ENCODE data around the gene HMGCS1.
"Not testable (repeated sequence)": the region's sequence is repeated elsewhere in the genome, so short reads cannot be mapped to it uniquely, and the experiment has no call there.

Gene HMGCS1

DNA sequence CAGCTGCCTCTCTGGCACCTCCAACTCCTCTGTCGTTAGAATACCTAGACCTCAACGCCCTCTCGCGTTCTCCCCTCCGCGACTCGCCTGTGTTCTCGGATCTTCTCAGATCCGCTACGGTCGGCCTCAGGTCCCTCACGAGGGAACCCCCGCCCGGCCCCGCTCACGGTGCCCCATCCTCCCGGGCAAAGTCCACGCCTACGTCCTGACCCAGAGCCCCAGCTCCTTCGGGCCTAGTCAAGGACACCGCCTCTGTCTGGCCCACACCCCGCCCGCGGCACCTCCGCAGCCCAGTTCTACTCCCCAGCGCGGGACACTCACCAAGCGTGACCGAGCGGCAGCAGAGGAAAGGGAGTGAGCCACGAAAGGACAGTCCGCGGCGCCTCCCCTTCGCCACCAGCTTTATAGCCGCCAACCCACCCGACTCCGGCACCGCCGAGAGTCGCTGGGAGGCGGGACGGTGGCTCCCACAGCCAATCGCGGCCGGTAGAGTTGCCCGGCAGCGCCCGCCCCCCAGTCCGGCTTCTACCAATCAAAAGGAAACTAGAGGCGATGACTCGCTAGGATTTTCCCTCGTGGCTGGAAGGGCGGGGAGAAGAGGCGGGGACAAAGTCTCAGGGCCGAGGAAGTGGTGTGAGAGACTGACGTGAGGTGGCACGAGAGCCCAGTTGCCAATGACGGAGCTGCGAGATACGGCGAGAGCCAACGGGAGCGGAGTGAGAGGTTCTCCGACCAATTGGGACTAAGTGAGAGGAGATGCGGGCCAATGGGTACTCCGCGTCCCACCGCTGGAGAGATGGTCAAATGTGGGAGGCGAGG is at the start of gene HMGCS1:
Gene HMGCS1, minus strand, starts transcription at position 378 of the 819 bp plus-strand sequence. CDS start 14,447 bp downstream, outside the sequence.
- DNase-seq = peak; percentile 100

DNA sequence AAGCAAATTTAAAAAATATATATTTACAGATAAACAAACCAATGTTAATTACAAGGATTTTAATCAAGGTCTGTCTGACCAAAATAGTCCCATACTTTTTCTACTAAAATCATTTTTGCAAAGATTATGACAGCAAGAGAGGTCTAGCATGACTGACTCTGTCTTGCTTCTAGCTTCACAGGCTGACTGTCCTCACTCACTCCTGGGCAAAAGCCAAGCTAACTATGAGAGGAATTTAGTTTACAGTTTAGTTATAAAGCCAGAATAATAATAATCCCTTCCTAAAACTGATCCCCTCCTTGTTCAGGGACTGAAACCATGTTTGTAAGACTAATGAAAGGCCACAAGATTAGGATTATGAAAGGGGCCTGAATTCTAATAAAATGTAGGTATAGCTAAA is 45.5 kb upstream of the HMGCS1 start:
- no peak for DNase-seq

DNA sequence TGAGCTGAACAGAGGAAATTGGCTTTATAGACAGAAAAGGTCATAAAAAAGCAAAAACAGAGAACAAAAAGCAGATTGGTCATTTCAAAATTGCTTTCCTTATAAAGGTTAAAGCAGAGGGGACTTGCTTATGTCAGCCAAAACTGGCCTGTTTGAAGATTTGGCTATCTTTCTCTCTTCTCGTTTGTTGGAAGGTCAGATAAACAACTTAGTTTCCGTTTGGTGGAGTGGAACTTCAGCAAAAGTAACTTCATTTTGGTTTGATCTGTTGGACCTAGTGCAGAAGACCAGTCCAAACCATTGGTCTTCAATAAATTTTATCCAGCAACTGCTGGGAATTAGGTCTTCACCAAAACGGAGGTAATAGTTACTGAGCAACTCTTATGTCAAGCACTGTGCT is 45.1 kb upstream of the HMGCS1 start:
- DNase-seq = no peak

DNA sequence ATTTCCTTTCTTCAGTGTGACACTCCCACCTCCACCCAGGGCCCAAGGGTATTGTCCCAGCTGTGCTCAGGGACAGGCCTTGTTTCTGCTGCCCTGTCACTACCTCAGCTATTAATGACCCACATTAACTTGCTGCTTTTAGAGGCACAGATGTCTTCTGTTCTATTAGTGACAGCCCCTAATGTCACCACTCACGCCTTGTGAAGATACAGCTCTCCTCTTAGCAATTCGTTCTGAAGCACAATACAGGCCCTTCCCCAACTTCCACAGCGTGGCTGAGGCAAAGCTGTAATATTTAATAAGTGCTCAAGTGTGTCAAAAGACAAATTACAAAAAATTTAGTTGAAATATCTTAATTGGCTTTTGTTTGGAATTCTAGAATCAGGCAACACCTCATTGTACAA is 44.7 kb upstream of the HMGCS1 start:
- no peak for DNase-seq

DNA sequence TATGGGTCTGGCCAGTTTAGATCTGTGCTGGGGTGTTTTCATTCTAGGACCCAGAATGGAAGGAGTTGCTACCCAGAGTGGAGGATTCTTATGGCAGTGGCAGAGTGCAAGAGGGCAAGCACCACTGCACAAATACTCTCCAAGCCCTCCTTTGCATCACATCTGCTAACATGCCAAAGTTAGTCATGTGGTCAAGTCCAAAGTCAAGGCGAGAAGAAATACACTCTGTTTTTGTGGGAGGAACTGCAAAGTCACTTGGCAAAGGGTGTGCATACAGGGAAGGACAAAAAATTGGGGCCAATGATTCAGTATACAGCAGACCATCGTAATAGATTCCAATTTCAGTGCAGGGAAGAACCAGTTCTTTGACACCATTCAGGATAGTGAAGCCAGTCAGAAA is 43.9 kb upstream of the HMGCS1 start:
- no peak for DNase-seq

DNA sequence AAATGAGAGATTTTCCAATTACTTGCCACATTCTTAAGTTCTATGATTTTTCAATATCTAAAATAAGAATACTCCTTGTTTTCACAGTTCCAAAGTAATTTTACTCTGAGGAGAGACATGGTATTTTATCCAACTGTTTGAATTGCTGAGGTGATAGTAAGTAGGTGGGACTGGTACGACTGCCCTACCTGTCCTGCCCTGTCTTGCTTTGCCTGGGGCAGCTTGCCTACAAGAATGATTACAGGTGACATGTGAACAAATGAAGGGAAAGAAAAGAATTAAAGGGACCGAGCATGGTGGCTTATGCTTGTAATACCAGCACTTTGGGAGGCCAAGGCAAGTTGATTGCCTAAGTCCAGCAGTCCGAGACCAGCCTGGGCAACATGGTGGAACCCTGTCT is 41.6 kb upstream of the HMGCS1 start:
- no peak for DNase-seq

DNA sequence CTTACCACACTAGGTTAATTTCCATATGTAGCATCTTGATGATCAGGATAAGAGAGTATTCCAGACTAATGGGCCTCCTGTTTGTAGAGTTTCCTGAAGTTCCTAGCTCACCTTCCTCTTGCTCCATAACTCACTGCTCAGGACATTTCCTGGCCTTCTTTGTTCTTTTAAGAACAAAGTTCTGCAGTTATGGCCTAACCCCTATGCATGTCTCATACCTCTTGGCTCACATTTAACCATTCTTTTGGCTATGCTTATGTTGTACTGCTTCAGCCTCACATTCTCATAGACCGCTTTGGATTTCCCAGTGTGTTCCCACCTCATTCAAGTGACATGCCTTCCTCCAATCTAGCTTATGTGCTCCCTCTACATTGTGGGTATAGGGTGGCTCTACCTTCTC is 40.5 kb upstream of the HMGCS1 start:
- DNase-seq = no peak

DNA sequence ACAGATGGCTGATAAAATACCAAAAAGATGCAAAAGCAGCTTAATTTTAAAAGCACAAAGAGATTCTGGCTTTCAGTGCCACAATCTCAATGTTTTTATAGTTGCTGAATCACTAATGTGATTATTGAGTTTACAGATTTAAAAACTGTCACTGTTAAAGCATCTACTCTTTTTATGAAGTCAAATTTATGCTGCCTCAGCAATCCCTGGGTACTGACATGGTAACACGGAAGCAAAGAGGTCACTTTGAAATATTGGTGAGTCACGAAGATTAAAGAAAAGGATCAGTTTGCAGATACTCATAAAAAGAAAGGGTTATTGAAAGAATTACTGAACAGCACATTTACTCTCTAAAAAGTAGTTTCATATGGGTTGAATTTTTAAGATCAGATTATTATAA is 39.7 kb upstream of the HMGCS1 start:
- no peak for DNase-seq

DNA sequence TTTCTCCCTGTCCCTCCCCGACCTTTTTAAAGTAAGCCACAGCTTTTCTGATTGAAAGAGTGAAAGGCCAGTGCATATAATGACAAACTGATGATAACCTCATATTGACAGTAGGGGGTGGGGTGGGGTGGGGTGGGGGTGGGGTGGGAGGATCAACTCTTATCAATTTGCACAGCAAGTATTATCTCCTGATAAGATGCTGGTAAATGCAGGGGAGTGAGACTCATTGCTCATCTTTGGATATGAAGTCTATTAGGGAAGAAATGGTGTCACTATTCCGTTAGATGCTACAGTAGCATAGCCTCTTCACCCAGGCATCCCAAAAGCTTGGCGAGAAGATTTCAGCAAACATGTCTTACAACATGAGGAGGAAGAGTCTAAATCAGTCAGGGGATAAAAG is 38.9 kb upstream of the HMGCS1 start:
- DNase-seq = no peak

DNA sequence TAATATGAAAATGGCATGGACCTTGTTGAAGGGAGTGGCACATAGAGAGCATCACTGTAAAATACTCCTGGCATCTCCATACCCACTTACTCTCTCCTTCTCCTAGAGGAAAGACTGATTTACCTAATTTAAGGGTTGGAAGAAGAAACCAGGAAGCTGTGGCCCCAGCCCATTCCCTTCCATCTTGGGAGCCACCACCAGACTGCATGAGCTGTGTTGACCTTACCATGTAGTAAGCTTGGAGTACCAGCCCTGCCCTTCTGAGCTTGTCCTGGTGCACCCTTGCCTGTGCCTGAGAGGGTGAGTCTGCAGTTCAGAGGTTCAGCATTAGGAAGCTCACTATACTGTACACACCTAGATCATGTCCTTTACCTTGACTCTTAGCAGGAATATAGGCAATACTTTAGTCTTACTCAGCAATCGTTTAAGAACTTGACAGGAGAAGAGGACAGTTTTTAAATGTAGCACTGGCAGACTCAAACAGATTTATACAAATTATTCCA is 35.7 kb upstream of the HMGCS1 start:
- no peak for DNase-seq

DNA sequence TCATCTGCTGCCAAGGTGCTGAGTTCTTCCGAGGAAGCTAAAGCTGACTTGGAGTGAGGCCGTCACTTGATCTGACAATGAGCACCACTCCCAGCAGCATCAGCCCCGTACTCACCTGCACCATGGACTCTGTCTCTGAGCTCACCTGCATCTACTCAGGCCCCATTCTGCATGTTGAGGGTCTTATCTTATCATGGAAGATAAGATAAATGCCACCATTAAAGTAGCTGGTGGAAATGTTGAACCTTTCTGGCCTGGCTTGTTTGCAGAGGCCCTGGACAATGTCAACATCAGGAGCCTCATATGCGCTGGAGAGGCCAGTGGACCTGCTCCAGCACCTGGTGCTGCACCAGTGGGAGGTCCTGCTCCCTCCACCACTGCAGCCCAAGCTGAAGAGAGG is 35.0 kb upstream of the HMGCS1 start:
- DNase-seq = no peak

DNA sequence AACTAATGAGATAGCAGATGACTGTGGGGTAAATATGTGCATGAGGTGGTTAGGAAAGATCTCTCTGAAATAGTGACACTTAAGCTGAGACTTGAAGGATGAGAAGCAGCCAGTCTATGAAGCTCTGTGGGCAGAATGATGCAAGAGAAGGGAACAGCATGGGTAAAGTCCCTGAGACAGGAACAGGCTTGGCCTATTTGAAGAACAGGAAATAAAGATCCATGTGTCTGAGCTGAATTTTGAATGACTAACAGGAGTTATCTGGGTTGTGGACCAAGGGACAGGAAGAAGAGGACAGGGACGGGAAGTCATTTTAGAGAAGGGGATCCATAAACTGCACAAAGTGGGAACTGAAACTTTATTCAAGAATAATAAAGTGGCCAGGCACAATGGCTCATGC is 25.6 kb upstream of the HMGCS1 start:
- no peak for DNase-seq

DNA sequence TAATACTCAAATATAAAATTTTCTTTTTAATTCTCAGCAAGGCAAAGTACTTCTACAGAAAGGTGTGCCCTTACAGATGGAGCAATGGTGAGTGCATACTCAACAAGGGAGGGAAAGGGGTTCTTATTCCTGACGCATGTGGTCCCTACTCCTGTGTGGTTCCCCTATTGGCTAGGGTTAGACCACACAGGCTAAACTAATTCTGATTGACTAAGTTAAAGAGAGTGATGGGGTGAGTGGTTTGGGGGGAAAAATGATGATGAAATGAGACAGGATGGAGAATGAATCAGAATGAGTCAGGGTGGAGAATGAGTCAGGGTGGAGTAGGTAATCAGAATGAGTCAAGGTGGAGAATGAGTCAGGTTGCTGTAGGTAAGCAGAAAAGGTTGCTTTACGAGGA is 22.9 kb upstream of the HMGCS1 start:
- DNase-seq = no peak

DNA sequence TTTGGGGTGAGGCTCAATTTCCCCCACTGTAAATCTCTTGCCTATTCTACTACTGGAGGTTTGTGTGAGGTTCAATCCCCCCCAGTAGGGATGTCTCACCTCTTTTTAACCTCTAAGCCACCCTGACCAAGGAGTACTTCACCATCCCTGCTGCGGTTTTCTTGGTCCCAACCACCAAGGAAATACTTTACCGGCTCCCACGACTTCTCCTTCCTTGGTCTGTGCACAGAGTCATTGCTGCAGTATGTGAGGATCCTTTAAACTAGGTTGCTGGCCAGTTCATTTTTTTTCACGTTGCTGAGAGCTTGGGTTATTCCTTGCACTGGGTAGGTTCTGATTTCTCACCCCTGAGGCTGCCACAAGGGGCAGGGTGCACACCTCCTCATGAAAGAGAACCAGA is 22.5 kb upstream of the HMGCS1 start:
- no peak for DNase-seq

DNA sequence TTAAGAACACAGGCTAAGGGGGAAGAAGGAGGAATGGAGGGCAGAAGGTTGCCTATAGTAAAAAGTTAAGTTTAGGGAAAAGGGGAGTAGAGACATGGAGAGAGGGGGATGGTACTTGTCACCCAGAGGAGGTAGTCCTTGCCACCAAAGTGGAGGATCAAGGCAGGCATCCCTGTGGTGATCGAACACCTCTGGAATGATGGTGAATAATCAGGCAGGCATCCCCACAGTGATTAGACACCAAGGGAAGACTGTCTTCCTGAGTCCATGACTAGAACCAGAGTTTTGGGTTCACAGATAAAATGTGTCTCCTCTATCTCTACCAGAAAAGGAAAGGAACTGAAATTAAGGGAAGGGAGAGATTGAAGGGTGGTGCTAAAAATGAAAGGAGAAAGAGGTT is 19.2 kb upstream of the HMGCS1 start:
- peak; percentile 11 for DNase-seq

DNA sequence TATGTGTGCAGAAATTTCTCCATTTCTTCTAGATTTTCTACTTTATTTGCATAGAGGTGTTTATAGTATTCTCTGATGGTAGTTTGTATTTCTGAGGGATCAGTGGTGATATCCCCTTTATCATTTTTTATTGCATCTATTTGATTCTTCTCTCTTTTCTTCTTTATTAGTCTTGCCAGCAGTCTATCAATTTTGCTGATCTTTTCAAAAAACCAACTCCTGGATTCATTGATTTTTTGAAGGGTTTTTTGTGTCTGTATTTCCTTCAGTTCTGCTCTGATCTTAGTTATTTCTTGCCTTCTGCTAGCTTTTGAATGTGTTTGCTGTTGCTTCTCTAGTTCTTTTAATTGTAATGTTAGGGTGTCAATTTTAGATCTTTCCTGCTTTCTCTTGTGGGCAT is 12.4 kb upstream of the HMGCS1 start:
- DNase-seq = not testable (repeated sequence)

DNA sequence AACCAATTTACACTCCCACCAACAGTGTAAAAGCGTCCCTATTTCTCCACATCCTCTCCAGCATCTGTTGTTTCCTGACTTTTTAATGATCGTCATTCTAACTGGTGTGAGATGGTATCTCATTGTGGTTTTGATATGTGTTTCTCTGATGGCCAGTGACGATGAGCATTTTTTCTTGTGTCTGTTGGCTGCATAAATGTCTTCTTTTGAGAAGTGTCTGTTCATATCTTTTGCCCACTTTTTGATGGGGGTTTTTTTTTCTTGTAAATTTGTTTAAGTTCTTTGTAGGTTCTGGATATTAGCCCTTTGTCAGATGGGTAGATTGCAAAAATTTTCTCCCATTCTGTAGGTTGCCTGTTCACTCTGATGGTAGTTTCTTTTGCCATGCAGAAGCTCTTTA is 10.3 kb upstream of the HMGCS1 start:
- DNase-seq = not testable (repeated sequence)

DNA sequence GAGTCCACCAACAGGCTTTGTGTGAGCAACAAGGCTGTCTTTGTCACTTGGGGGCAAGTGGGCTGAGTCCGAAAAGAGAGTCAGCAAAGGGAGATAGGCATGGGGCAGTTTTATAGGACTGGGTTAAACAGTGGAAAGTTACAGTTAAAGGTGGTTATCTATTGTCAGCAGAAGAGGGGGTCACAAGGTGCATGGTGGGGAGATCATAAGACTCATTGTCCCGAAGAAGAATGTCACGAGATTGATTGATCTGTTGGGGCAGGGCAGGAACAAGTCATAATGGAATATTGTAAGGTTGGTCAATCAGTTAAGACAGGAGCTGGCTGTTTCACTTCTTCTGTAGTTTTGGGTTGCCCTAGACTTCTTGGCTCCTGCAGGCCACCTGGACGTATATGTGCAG is 7.6 kb upstream of the HMGCS1 start:
- DNase-seq = no peak

DNA sequence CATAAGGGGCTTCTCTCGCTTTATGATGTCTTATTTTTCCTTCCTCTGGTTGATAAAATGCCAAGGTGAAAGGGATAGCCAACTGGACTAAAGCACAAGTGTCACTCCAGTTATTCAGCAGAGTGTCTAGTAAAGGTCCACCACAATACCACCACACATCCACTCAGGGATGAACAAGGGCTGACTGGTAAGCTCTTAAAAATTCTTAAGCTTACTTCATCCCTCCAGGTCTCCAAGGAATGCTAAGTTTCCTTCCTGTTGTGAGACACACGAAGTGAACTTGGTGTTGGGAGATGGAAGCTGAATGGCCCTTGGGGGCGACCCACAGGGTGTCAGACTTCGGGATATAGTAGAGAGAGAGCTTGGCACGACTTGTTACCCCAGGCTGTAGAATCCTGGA is 3.2 kb upstream of the HMGCS1 start:
- no peak for DNase-seq

DNA sequence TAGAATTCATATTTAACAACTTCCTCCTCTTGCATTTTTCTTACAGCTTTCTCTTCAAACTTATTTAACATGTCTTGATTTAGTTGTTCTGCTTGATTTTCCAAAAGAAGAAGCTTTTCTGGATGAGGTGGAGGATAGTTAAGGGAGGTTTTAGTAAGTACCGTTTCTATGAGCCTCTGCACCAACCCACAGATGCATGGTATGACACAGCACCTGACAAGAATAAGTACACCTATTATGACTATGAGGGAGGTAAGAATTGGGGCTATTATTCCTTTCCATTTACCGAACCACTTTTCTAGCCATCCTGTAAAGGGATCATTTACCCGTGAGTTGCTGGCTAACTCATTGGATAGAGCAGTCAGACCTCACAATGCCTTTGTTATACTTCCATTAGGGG is 2.5 kb upstream of the HMGCS1 start:
- no peak for DNase-seq

DNA sequence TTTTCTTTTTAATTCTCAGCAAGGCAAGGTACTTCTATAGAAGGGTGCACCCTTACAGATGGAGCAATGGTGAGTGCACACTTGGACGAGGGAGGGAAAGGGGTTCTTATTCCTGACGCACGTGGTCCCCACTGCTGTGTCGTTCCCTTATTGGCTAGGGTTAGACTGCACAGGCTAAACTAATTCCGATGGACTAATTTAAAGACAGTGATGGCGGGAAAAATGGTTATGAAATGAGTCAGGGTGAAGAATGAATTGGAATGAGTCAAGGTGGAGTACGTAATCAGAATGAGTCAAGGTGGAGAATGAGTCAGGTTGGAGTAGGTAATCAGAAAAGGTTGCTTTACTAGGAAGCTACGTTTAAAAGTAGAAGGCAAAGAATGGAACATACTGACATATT is 2.1 kb upstream of the HMGCS1 start:
- DNase-seq = peak; percentile 29

DNA sequence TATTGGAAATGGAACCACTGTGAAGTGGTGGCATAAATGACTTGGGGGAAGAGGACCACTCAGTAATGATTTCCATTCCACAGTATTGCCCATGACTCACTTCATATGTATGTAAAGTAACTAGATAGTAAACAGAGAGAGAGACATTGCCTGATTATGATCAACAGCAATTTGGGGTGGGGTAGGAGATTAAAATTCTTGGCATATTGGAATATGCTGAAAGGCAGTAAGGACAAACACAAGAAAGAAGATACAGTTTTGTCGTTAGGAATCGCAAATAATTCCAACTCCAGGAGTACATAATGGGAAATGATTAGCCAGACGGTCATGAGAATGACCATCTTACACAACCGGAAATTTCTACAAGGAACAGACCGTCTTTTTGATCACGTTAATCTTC is 1.5 kb upstream of the HMGCS1 start:
- DNase-seq = no peak

DNA sequence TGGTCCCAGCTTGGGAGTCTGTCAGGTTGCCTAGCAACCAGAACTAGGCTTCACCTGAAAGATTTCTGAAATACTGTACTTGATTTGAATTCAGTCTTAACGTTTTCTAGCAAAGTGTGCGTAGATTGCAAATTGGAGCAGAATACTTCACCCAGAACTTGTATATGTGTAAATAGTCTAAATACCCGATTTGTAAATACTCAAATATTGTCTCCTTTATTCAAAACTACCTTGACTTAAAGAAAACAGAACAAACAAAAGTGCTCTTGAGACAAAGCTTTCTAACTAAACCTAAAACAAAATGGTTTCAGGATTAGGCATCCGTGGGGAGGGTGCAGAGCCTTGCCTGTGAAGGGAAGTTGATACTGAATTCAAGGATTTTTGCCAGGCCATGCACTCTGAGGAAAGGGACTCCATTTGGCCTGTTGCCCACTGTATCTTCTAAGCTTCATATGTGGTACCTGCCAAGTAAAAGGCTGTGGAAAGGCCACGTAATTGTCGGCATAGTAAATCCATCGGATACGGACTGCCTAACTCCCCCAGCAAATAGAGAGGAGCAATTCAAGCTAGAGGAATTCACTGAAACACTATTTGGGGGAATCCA is 744 bp upstream of the HMGCS1 start:
- no peak for DNase-seq

DNA sequence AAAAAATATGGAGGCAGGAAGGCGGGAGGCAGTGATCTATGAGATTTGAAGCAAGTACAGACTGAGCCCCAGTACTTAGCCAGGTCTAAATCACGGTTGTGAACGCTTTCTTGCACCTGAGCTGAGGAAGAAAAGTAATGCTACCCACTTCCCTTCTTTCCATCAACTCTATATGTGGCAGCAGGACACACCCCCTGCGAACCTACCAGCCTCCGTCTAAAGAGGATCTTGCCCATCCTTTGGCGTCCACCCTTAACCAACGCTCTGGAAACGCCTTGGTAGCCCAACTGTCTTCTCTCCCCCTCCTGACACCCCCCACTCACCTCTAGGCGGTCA is 545 bp downstream of the HMGCS1 start:
- no peak for DNase-seq
